A673 (cell line): ENCODE data around the gene RBM17. TPM values are rescaled to one million over a fixed set of nuclear protein-coding genes. Genes with fewer than 3 reads are reported as not detected.
A peak's percentile ranks its signal among the peaks of the same experiment; 100 is the strongest.

Source experiments
- BruUV-seq: library from RNA; stranded (reverse); fragments of 400-500 nt; replicated peaks from 2 replicates; lab custom pipeline; 2021; lab: Mats Ljungman, UMichigan
- CTCF ChIA-PET: fragments of 300-600 bp; sonication (Branson Sonifier 250); formaldehyde crosslinking; loops from one replicate; lab custom pipeline; 2022; ENCODE audit warnings: antibody characterized with exemption; lab: Charles Lee
- POLR2A ChIA-PET: fragments of 300-600 bp; sonication (Branson Sonifier 250); formaldehyde crosslinking; loops from one replicate; lab custom pipeline; 2022; ENCODE audit warnings: antibody characterized with exemption; ENCODE audit not compliant: low non-redundant PET; lab: Charles Lee
- DNase-seq: peaks from one replicate; pipeline ENCODE4 v3.0.0-alpha.2; 2015; ENCODE audit warnings: low spot score
- H3K27ac ChIP-seq: fragments of 200-600 bp; sonication (generic); 2 replicates; pipeline ENCODE4 v1.5.1; 2016; ENCODE audit warnings: mixed run types, low read depth, mild to moderate bottlenecking, mixed read lengths, antibody characterized with exemption, low read length; ENCODE audit not compliant: poor library complexity, severe bottlenecking
- H3K27me3 ChIP-seq: fragments of 200-600 bp; sonication (generic); replicated peaks from 2 replicates; pipeline ENCODE4 v1.6.1; 2017; ENCODE audit warnings: mixed run types, low read depth, mild to moderate bottlenecking, mixed read lengths, antibody characterized with exemption, low read length; ENCODE audit not compliant: insufficient read depth, poor library complexity
- H3K36me3 ChIP-seq: fragments of 200-600 bp; sonication (generic); 2 replicates; pipeline ENCODE4 v1.6.1; 2016; ENCODE audit warnings: mixed run types, mild to moderate bottlenecking, mixed read lengths, antibody characterized with exemption, low read length; ENCODE audit not compliant: insufficient read depth, poor library complexity, severe bottlenecking
- H3K4me1 ChIP-seq: fragments of 200-600 bp; sonication (generic); 2 replicates; pipeline ENCODE4 v1.6.1; 2017; ENCODE audit warnings: mixed run types, mild to moderate bottlenecking, mixed read lengths, antibody characterized with exemption, low read length; ENCODE audit not compliant: insufficient read depth, poor library complexity, severe bottlenecking
- H3K4me3 ChIP-seq: fragments of 200-600 bp; sonication (generic); 2 replicates; pipeline ENCODE4 v1.5.1; 2016; ENCODE audit warnings: low read depth, mixed run types, mild to moderate bottlenecking, mixed read lengths, low read length; ENCODE audit not compliant: poor library complexity, severe bottlenecking
- H3K9me3 ChIP-seq: fragments of 200-600 bp; sonication (generic); 2 replicates; pipeline ENCODE4 v1.6.1; 2016; ENCODE audit warnings: mixed run types, low read depth, mild to moderate bottlenecking, mixed read lengths, antibody characterized with exemption, low read length; ENCODE audit not compliant: poor library complexity, severe bottlenecking
- CTCF ChIP-seq: fragments of 300-800, 200-600 bp; sonication (generic); conservative IDR thresholded peaks from 2 replicates; pipeline ENCODE4 v1.5.1; 2017; ENCODE audit warnings: low read depth, mild to moderate bottlenecking, antibody characterized with exemption, low read length, moderate library complexity, mixed read lengths
- EZH2 ChIP-seq: fragments of 200-600 bp; sonication (generic); IDR thresholded peaks from 2 replicates; pipeline ENCODE4 v1.6.1; 2017; ENCODE audit warnings: borderline replicate concordance, low read depth, mild to moderate bottlenecking, mixed read lengths, antibody characterized with exemption, low read length; ENCODE audit not compliant: poor library complexity, severe bottlenecking
- intact Hi-C: fragments of 100-400 bp; cut with micrococcal nuclease; formaldehyde crosslinking; loops from one replicate; pipeline ENCODE4 v1.10.0; 2022; ENCODE audit not compliant: unreplicated experiment
- total RNA-seq: library from RNA; stranded (reverse); gene quantifications from 2 replicates; pipeline ENCODE4 v1.2.3, GENCODE V29; 2021

Gene RBM17
- total RNA-seq, 1 experiment from 2014 or later = 195 TPM

- H3K4me1 ChIP-seq = peaks cover 5% of the 10 kb centered on the region
- DNase-seq = no peak
- H3K4me3 ChIP-seq = no peak overlapping the region
- H3K36me3 ChIP-seq = peaks cover 3% of the 10 kb centered on the region
- no TSS peak for BruUV-seq
- H3K9me3 ChIP-seq = no peaks in the 10 kb centered on the region
- POLR2A ChIA-PET = no interaction called here
- TF ChIP-seq CTCF (no peak), EZH2 (no peak)
- CTCF ChIA-PET = no interaction called here
- no peaks in the 10 kb centered on the region for H3K27me3 ChIP-seq
- intact Hi-C loops = no loop called here
- H3K27ac ChIP-seq = no peak overlapping the region
These were observed 73.1 kb downstream of the RBM17 start for GRCh38 chr10:6161921-6162320.

- H3K4me3 ChIP-seq = peak overlapping the region; percentile 82
- intact Hi-C loops = no loop called here
- peaks cover 3% of the 10 kb centered on the region for H3K36me3 ChIP-seq
- no peaks in the 10 kb centered on the region for H3K27me3 ChIP-seq
- TF ChIP-seq EZH2 (no peak), CTCF (no peak)
- no peak for DNase-seq
- BruUV-seq = no TSS peak
- no peaks in the 10 kb centered on the region for H3K9me3 ChIP-seq
- H3K4me1 ChIP-seq = peaks cover 5% of the 10 kb centered on the region
- ChIA-PET CTCF (no interaction called here), POLR2A (no interaction called here)
- no peak overlapping the region for H3K27ac ChIP-seq
These were observed 73.9 kb downstream of the RBM17 start for GRCh38 chr10:6162589-6163356.

- DNase-seq = peak; percentile 93
- Histone ChIP-seq H3K36me3 (peaks cover 3% of the 10 kb centered on the region), H3K4me1 (peaks cover 5% of the 10 kb centered on the region), H3K4me3 (peak overlapping the region; percentile 82), H3K27ac (peak overlapping the region; percentile 83), H3K9me3 (no peaks in the 10 kb centered on the region), H3K27me3 (no peaks in the 10 kb centered on the region)
- ChIA-PET POLR2A (interaction anchor here (0.6 to 0.7 kb wide), 2 partner anchors 79 to 353 kb away, joined by 3 read pairs; no protein-coding TSS in a partner anchor), CTCF (no interaction called here)
- TF ChIP-seq EZH2 = no peak
- TF ChIP-seq CTCF = no peak
- intact Hi-C loops = no loop called here
- BruUV-seq = TSS peak; percentile 49
These were observed 74.8 kb downstream of the RBM17 start for GRCh38 chr10:6163364-6164270.
